H1 (cell line): ENCODE data around the gene CMTM5. TPM values are rescaled to one million over a fixed set of nuclear protein-coding genes. Genes with fewer than 3 reads are reported as not detected.

Source experiments
- CTCF ChIA-PET: fragments of 300-600 bp; sonication (Branson Sonifier 250); formaldehyde crosslinking; loops from one replicate; lab custom pipeline; 2021; ENCODE audit not compliant: partially characterized antibody; lab: Charles Lee
- POLR2A ChIA-PET: fragments of 300-600 bp; sonication (Branson Sonifier 250); formaldehyde crosslinking; loops from one replicate; lab custom pipeline; 2021; ENCODE audit warnings: inconsistent platforms; ENCODE audit not compliant: partially characterized antibody; lab: Charles Lee
- DNase-seq, 2 experiments: peaks; one replicate each; pipeline versions ENCODE4 v3.0.0 to v3.0.0-alpha.2; 2010 to 2022; ENCODE audit warnings: low spot score in 2 of 2, low read depth in 1 of 2, mixed read lengths in 1 of 2
- FAIRE-seq: peaks from 2 replicates; lab custom pipeline; 2011; peaks lifted over from hg19 to GRCh38; lab: Jason Lieb, UNC
- H2AFZ ChIP-seq: 2 replicates; pipeline ENCODE4 v1.8.1; 2012; ENCODE audit warnings: low read length, inconsistent platforms
- H2AK5ac ChIP-seq: 2 replicates; pipeline ENCODE4 v1.6.1; 2013; ENCODE audit warnings: low read depth, low read length
- H2BK120ac ChIP-seq: replicated peaks from 2 replicates; pipeline ENCODE3; 2013; ENCODE audit warnings: low read depth, low read length, inconsistent platforms
- H2BK12ac ChIP-seq: 2 replicates; pipeline ENCODE4 v1.6.1; 2013; ENCODE audit warnings: low read depth, low read length
- H2BK15ac ChIP-seq: 2 replicates; pipeline ENCODE4 v1.6.1; 2013; ENCODE audit warnings: low read length
- H2BK20ac ChIP-seq: 2 replicates; pipeline ENCODE4 v1.6.1; 2013; ENCODE audit warnings: low read length
- H2BK5ac ChIP-seq: 2 replicates; pipeline ENCODE4 v1.6.1; 2013; ENCODE audit warnings: low read depth, low read length
- H3K14ac ChIP-seq: 2 replicates; pipeline ENCODE4 v1.6.1; 2013; ENCODE audit warnings: inconsistent platforms; ENCODE audit not compliant: insufficient read length
- H3K18ac ChIP-seq: 2 replicates; pipeline ENCODE4 v1.6.1; 2013; ENCODE audit warnings: low read length; ENCODE audit errors: extremely low read depth
- H3K23ac ChIP-seq: 2 replicates; pipeline ENCODE4 v1.6.1; 2013; ENCODE audit warnings: inconsistent platforms; ENCODE audit not compliant: insufficient read length
- H3K23me2 ChIP-seq: 2 replicates; pipeline ENCODE4 v1.6.1; 2013; ENCODE audit warnings: low read depth, low read length
- H3K27ac ChIP-seq: 2 replicates; pipeline ENCODE4 v1.6.1; 2011; ENCODE audit warnings: low read depth, low read length, inconsistent platforms
- H3K27me3 ChIP-seq, 4 experiments: replicated peaks in 1 of 4; 1 replicate in 1 of 4; 2 replicates in 3 of 4; pipeline versions ENCODE4 v1.6.1 to v1.8.1; 2011 to 2013; ENCODE audit warnings: low read length in 3 of 4, mild to moderate bottlenecking in 3 of 4, inconsistent platforms in 2 of 4, mixed read lengths in 2 of 4, moderate library complexity in 1 of 4; ENCODE audit not compliant: control insufficient read depth in 3 of 4, insufficient read depth in 3 of 4; ENCODE audit errors: extremely low read depth in 1 of 4
- H3K36me3 ChIP-seq, 4 experiments: 2 replicates each; pipeline versions ENCODE4 v1.6.1 to v1.8.1; 2011 to 2013; ENCODE audit warnings: mild to moderate bottlenecking in 4 of 4, low read length in 3 of 4, moderate library complexity in 2 of 4, control low read depth in 1 of 4, inconsistent platforms in 1 of 4; ENCODE audit not compliant: insufficient read depth in 4 of 4, control insufficient read depth in 2 of 4
- H3K4ac ChIP-seq: replicated peaks from 2 replicates; pipeline ENCODE3; 2013; ENCODE audit warnings: low read length, low read depth, mixed read lengths, inconsistent platforms; ENCODE audit not compliant: insufficient read length
- H3K4me1 ChIP-seq, 4 experiments: replicated peaks in 1 of 4; 1 replicate in 1 of 4; 2 replicates in 3 of 4; pipeline versions ENCODE4 v1.6.1 to v1.8.1; 2011 to 2013; ENCODE audit warnings: low read length in 3 of 4, inconsistent platforms in 2 of 4, mixed read lengths in 1 of 4; ENCODE audit not compliant: insufficient read depth in 4 of 4, control insufficient read depth in 3 of 4
- H3K4me2 ChIP-seq, 2 experiments: 2 replicates each; pipeline versions ENCODE4 v1.6.1 to v1.8.1; 2011 to 2013; ENCODE audit warnings: low read depth in 2 of 2, low read length in 2 of 2, control low read depth in 1 of 2, inconsistent platforms in 1 of 2, mild to moderate bottlenecking in 1 of 2; ENCODE audit not compliant: insufficient read depth in 1 of 2
- H3K4me3 ChIP-seq, 4 experiments: fragments of 200-600, 300-600 bp in 1 of 4; sonication (generic), shearing (Covaris generic), sonication (Bioruptor Twin) in 1 of 4; 2 replicates each; pipeline versions ENCODE4 v1.5.1 to v1.8.1; 2011 to 2016; ENCODE audit warnings: low read length in 4 of 4, low read depth in 3 of 4, control low read depth in 2 of 4, inconsistent platforms in 2 of 4, mild to moderate bottlenecking in 2 of 4, mixed read lengths in 1 of 4, moderate library complexity in 1 of 4; ENCODE audit not compliant: insufficient read depth in 2 of 4; ENCODE audit errors: extremely low read depth in 1 of 4
- H3K56ac ChIP-seq: replicated peaks from 2 replicates; pipeline ENCODE3; 2013; ENCODE audit warnings: low read depth, mild to moderate bottlenecking, mixed read lengths, low read length, inconsistent platforms; ENCODE audit not compliant: insufficient read length
- H3K79me1 ChIP-seq: 2 replicates; pipeline ENCODE4 v1.6.1; 2013; ENCODE audit warnings: low read depth, low read length, control low read depth
- H3K79me2 ChIP-seq, 2 experiments: 2 replicates each; pipeline versions ENCODE4 v1.6.1 to v1.8.1; 2012 to 2013; ENCODE audit warnings: low read length in 2 of 2, mild to moderate bottlenecking in 2 of 2, inconsistent platforms in 1 of 2; ENCODE audit not compliant: insufficient read depth in 2 of 2, control insufficient read depth in 1 of 2
- H3K9ac ChIP-seq, 4 experiments: replicated peaks in 1 of 4; 1 replicate in 1 of 4; 2 replicates in 3 of 4; pipeline versions ENCODE4 v1.6.1 to v1.8.1; 2011 to 2013; ENCODE audit warnings: low read depth in 3 of 4, low read length in 3 of 4, control low read depth in 2 of 4, mild to moderate bottlenecking in 2 of 4, moderate library complexity in 2 of 4, inconsistent platforms in 1 of 4; ENCODE audit errors: extremely low read depth in 1 of 4
- H3K9me3 ChIP-seq, 2 experiments: 2 replicates each; pipeline versions ENCODE4 v1.6.1 to v1.8.1; 2012 to 2013; ENCODE audit warnings: mild to moderate bottlenecking in 2 of 2, moderate library complexity in 2 of 2, control low read depth in 1 of 2, inconsistent platforms in 1 of 2, low read depth in 1 of 2, low read length in 1 of 2, mixed read lengths in 1 of 2; ENCODE audit not compliant: insufficient read depth in 2 of 2
- H4K20me1 ChIP-seq, 2 experiments: replicated peaks in 1 of 2; 2 replicates each; pipeline versions ENCODE3 to v1.8.1; 2011 to 2013; ENCODE audit warnings: inconsistent platforms in 2 of 2, low read length in 2 of 2, mild to moderate bottlenecking in 1 of 2; ENCODE audit not compliant: insufficient read depth in 2 of 2, control insufficient read depth in 1 of 2
- H4K5ac ChIP-seq: 2 replicates; pipeline ENCODE4 v1.6.1; 2013; ENCODE audit warnings: low read length, low read depth, mixed read lengths, inconsistent platforms; ENCODE audit not compliant: insufficient read length
- H4K8ac ChIP-seq: 2 replicates; pipeline ENCODE4 v1.8.0; 2013; ENCODE audit warnings: mild to moderate bottlenecking, moderate library complexity, low read length, inconsistent platforms; ENCODE audit not compliant: insufficient read depth; ENCODE audit errors: extremely low read depth
- H4K91ac ChIP-seq: replicated peaks from 2 replicates; pipeline ENCODE3; 2013; ENCODE audit warnings: low read length, mixed read lengths, inconsistent platforms; ENCODE audit not compliant: insufficient read length
- BACH1 ChIP-seq: IDR thresholded peaks from 2 replicates; pipeline ENCODE4 v1.6.1; 2012; ENCODE audit warnings: low read length, improper control_type of control experiment
- RAD21 ChIP-seq, 2 experiments: IDR thresholded peaks in 1 of 2; conservative IDR thresholded peaks in 1 of 2; 2 replicates each; pipeline ENCODE4 v1.6.1; 2011; ENCODE audit warnings: low read depth in 2 of 2, low read length in 2 of 2, improper control_type of control experiment in 1 of 2, inconsistent platforms in 1 of 2, mild to moderate bottlenecking in 1 of 2, moderate library complexity in 1 of 2
- SUZ12 ChIP-seq: fragments of 200-600 bp; sonication (generic); IDR thresholded peaks from 2 replicates; pipeline ENCODE4 v1.6.1; 2012; ENCODE audit warnings: mild to moderate bottlenecking, inconsistent platforms, low read length, moderate library complexity, mixed read lengths
- WGBS, 2 experiments: shearing (Covaris generic) in 1 of 2; methylation state at CpG; one replicate each; pipeline versions ENCODE4 v1.1.6 to v1.1.7; 2013 to 2015; ENCODE audit warnings: low lambda C conversion rate in 2 of 2, mixed read lengths in 2 of 2, inconsistent platforms in 1 of 2, low coverage in 1 of 2, missing lambda C conversion rate in 1 of 2; ENCODE audit not compliant: insufficient replicate concordance in 2 of 2, insufficient coverage in 1 of 2, insufficient read length in 1 of 2; ENCODE audit errors: extremely low coverage in 1 of 2, missing lambda C conversion rate in 1 of 2; 5-methylcytosine and 5-hydroxymethylcytosine counted together
- polyA plus RNA-seq, 7 experiments: library from polyadenylated mRNA; depleted of rRNA in 3 of 7; stranded (reverse) in 5 of 7; unstranded in 2 of 7; fragments of >200 nt in 5 of 7; fragments of 200-250 nt in 2 of 7; gene quantifications; 1 replicate in 5 of 7; 2 replicates in 1 of 7; 4 replicates in 1 of 7; pipeline versions ENCODE4 v1.2.1 to v1.2.3, GENCODE V29; 2011 to 2013; ENCODE audit warnings: missing spikeins in 2 of 7, mixed read lengths in 2 of 7
- total RNA-seq: library from RNA; stranded (reverse); fragmentation: NEBNext Ultra II Directional; extraction: Animal tissue kit (Norgen Biotek cat#: 25700); gene quantifications from 2 replicates; pipeline ENCODE4 v1.2.1, GENCODE V29; 2021
- TF ChIP-seq, protein P1 (sequence below), 3 experiments: IDR thresholded peaks; 1 replicate in 2 of 3; 2 replicates in 1 of 3; pipeline versions ENCODE4 v1.5.1 to v1.6.1; 2011; ENCODE audit warnings: low read length in 3 of 3, mild to moderate bottlenecking in 3 of 3, inconsistent platforms in 2 of 3, low read depth in 1 of 3, moderate library complexity in 1 of 3; ENCODE audit not compliant: insufficient read depth in 1 of 3; ENCODE audit errors: control extremely low read depth in 1 of 3

The CMTM5 gene
- total and polyA plus RNA-seq, 2 of the 8 experiments (the other 6 are each of a cell fraction or from before 2014, with no cell fraction given): 2.1 TPM; not detected in 1

GRCh38 chr14:23362200-23362599 lies 14.6 kb upstream of the CMTM5 start:
- no peak overlapping the region for H4K91ac ChIP-seq
- no peak overlapping the region for H4K8ac ChIP-seq
- no peak overlapping the region for H2BK120ac ChIP-seq
- POLR2A ChIA-PET: interaction anchor here (0.8 to 7.1 kb wide), 4 partner anchors 10 to 41 kb away, joined by 3 to 73 read pairs (median 26); partner anchors contain the start of genes PABPN1 and SLC22A17
- H3K4me2 ChIP-seq: no peak overlapping the region
- no peak for DNase-seq
- H3K79me2 ChIP-seq: no peaks in the 10 kb centered on the region
- no peaks in the 10 kb centered on the region for H3K9me3 ChIP-seq
- H3K27me3 ChIP-seq: peaks cover 0 to 2% (median 0%) of the 10 kb centered on the region in 4 experiments; a peak in 1 of 7 replicates
- H3K4ac ChIP-seq: no peak overlapping the region
- peaks cover 21% of the 10 kb centered on the region; the same call in 1 of the 2 replicates for H3K23me2 ChIP-seq
- CTCF ChIA-PET: interaction anchor here (0.8 to 20.9 kb wide), 10 partner anchors 10 to 242 kb away, joined by 3 to 333 read pairs (median 12); partner anchors contain the start of genes BCL2L2, CMTM5, IL25 and SLC22A17
- no peak overlapping the region for H3K27ac ChIP-seq
- H2BK20ac ChIP-seq: no peak overlapping the region
- no peak overlapping the region for H2AK5ac ChIP-seq
- H3K56ac ChIP-seq: no peak overlapping the region
- H2BK12ac ChIP-seq: no peak overlapping the region
- no peak overlapping the region for H4K5ac ChIP-seq
- no peaks in the 10 kb centered on the region for H3K79me1 ChIP-seq
- H3K4me3 ChIP-seq: no peak overlapping the region
- H2AFZ ChIP-seq: no peak overlapping the region
- H3K9ac ChIP-seq: no peak overlapping the region
- no peak overlapping the region for H3K23ac ChIP-seq
- no peak for FAIRE-seq
- no peak overlapping the region for H3K18ac ChIP-seq
- no peak overlapping the region for H3K14ac ChIP-seq
- 88% methylated on average over 3 of the region's 3 CpGs; no CpG with 5 or more reads in 1 of the 2 experiments for WGBS, 2 experiments
- TF ChIP-seq RAD21 (IDR thresholded peaks at IDR 0.05 in 1 of 2, conservative IDR thresholded peaks at IDR 0.05 in 1 of 2; ENCODE audit: low read depth in 2 of 2, low read length in 2 of 2): peak; percentile 29 to 49
- TF ChIP-seq, protein P1, sequence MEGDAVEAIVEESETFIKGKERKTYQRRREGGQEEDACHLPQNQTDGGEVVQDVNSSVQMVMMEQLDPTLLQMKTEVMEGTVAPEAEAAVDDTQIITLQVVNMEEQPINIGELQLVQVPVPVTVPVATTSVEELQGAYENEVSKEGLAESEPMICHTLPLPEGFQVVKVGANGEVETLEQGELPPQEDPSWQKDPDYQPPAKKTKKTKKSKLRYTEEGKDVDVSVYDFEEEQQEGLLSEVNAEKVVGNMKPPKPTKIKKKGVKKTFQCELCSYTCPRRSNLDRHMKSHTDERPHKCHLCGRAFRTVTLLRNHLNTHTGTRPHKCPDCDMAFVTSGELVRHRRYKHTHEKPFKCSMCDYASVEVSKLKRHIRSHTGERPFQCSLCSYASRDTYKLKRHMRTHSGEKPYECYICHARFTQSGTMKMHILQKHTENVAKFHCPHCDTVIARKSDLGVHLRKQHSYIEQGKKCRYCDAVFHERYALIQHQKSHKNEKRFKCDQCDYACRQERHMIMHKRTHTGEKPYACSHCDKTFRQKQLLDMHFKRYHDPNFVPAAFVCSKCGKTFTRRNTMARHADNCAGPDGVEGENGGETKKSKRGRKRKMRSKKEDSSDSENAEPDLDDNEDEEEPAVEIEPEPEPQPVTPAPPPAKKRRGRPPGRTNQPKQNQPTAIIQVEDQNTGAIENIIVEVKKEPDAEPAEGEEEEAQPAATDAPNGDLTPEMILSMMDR (IDR thresholded peaks at IDR 0.05; ENCODE audit: control extremely low read depth in 1 of 3, insufficient read depth in 1 of 3, low read depth in 1 of 3, low read length in 3 of 3): peak in 1 of 3 experiments; percentile 31; a peak in 2 of 4 replicates
- no peak for TF ChIP-seq SUZ12
- TF ChIP-seq BACH1: no peak
- H2BK5ac ChIP-seq: no peak overlapping the region
- H3K36me3 ChIP-seq: peaks cover 0 to 16% (median 10%) of the 10 kb centered on the region in 4 experiments; a peak in 4 of 8 replicates
- peaks cover under 1 to 20% (median 14%) of the 10 kb centered on the region in 4 experiments; a peak in 6 of 7 replicates for H3K4me1 ChIP-seq
- no peak overlapping the region for H2BK15ac ChIP-seq
- H4K20me1 ChIP-seq: peaks cover 8 to 13% of the 10 kb centered on the region in 2 experiments
